Nephron (organoid): ENCODE measurements around the gene ARAP1.

Experiments
- H3K27ac Mint-ChIP-seq, 3 experiments: 2 replicates each; pipeline ENCODE4 v1.8.0; 2020; ENCODE audit warnings: mixed read lengths in 3 of 3, mild to moderate bottlenecking in 2 of 3, moderate library complexity in 1 of 3
- H3K27me3 Mint-ChIP-seq: 2 replicates; pipeline ENCODE4 v1.8.0; 2021; ENCODE audit warnings: low read depth, mild to moderate bottlenecking, moderate library complexity, mixed read lengths
- H3K36me3 Mint-ChIP-seq: 2 replicates; pipeline ENCODE4 v1.8.0; 2020; ENCODE audit warnings: low read depth, mixed read lengths
- H3K4me1 Mint-ChIP-seq: 2 replicates; pipeline ENCODE4 v1.8.0; 2020; ENCODE audit warnings: mixed read lengths
- H3K4me3 Mint-ChIP-seq, 3 experiments: 2 replicates each; pipeline ENCODE4 v1.8.0; 2020; ENCODE audit warnings: mild to moderate bottlenecking in 3 of 3, mixed read lengths in 3 of 3, moderate library complexity in 2 of 3
- H3K9me3 Mint-ChIP-seq: 2 replicates; pipeline ENCODE4 v1.8.0; 2020; ENCODE audit warnings: mixed read lengths
- CTCF ChIP-seq, 3 experiments: fragments of 200-600 bp; sonication (generic); IDR thresholded peaks; one replicate each; pipeline ENCODE4 v1.5.0; 2021; ENCODE audit warnings: antibody characterized with exemption in 3 of 3; ENCODE audit not compliant: unreplicated experiment in 3 of 3

The ARAP1 gene

GRCh38 chr11:72711141-72711540 is 41.1 kb downstream of the ARAP1 start:
- Mint-ChIP-seq H3K36me3 (peaks cover 57% of the 10 kb centered on the region), H3K4me3 (peak overlapping the region in 1 of 3 experiments; percentile 14), H3K27me3 (no peaks in the 10 kb centered on the region), H3K4me1 (peaks cover 32% of the 10 kb centered on the region), H3K9me3 (no peaks in the 10 kb centered on the region), H3K27ac (peak overlapping the region in 1 of 3 experiments; percentile 65)
- TF ChIP-seq CTCF (IDR thresholded peaks at IDR 0.05; ENCODE audit: unreplicated experiment in 3 of 3), result no peak

- H3K4me1 Mint-ChIP-seq, result peaks cover 35% of the 10 kb centered on the region
- no peak overlapping the region for H3K4me3 Mint-ChIP-seq
- H3K9me3 Mint-ChIP-seq, result no peaks in the 10 kb centered on the region
- TF ChIP-seq CTCF (IDR thresholded peaks at IDR 0.05; ENCODE audit: unreplicated experiment in 3 of 3), result no peak
- H3K27me3 Mint-ChIP-seq, result no peaks in the 10 kb centered on the region
- H3K36me3 Mint-ChIP-seq, result peaks cover 61% of the 10 kb centered on the region
- no peak overlapping the region for H3K27ac Mint-ChIP-seq
Measured at GRCh38 chr11:72710278-72710677, 41.9 kb downstream of the ARAP1 start.

- Mint-ChIP-seq H3K4me1 (peaks cover 41% of the 10 kb centered on the region), H3K4me3 (no peak overlapping the region), H3K36me3 (peaks cover 61% of the 10 kb centered on the region), H3K27ac (peak overlapping the region in 1 of 3 experiments; percentile 46), H3K9me3 (no peaks in the 10 kb centered on the region), H3K27me3 (no peaks in the 10 kb centered on the region)
- no peak for TF ChIP-seq CTCF (IDR thresholded peaks at IDR 0.05; ENCODE audit: unreplicated experiment in 3 of 3)
Measured at GRCh38 chr11:72709478-72710238, 42.5 kb downstream of the ARAP1 start.

- H3K27me3 Mint-ChIP-seq, result no peaks in the 10 kb centered on the region
- H3K36me3 Mint-ChIP-seq, result peaks cover 53% of the 10 kb centered on the region
- no peak for TF ChIP-seq CTCF (IDR thresholded peaks at IDR 0.05; ENCODE audit: unreplicated experiment in 3 of 3)
- H3K4me1 Mint-ChIP-seq, result peaks cover 50% of the 10 kb centered on the region
- no peaks in the 10 kb centered on the region for H3K9me3 Mint-ChIP-seq
- peak overlapping the region in 2 of 3 experiments; percentile 98 to 99 for H3K27ac Mint-ChIP-seq
- no peak overlapping the region for H3K4me3 Mint-ChIP-seq
Measured at GRCh38 chr11:72707032-72707431, 45.2 kb downstream of the ARAP1 start.

- H3K4me1 Mint-ChIP-seq, result peaks cover 50% of the 10 kb centered on the region
- TF ChIP-seq CTCF (IDR thresholded peaks at IDR 0.05; ENCODE audit: unreplicated experiment in 3 of 3), result no peak
- peak overlapping the region in 2 of 3 experiments; percentile 18 to 33 for H3K4me3 Mint-ChIP-seq
Measured at GRCh38 chr11:72706579-72706978, 45.6 kb downstream of the ARAP1 start.

More at GRCh38 chr11:72706579-72706978, 45.6 kb downstream of the ARAP1 start:
- peaks cover 53% of the 10 kb centered on the region for H3K36me3 Mint-ChIP-seq
- H3K9me3 Mint-ChIP-seq, result no peaks in the 10 kb centered on the region
- peak overlapping the region; percentile 98 to 99 (median 99) for H3K27ac Mint-ChIP-seq
- no peaks in the 10 kb centered on the region for H3K27me3 Mint-ChIP-seq
